Measurements from ENCODE around the gene VMAC. TPM values are rescaled to one million over a fixed set of nuclear protein-coding genes. Genes with fewer than 3 reads are reported as not detected.

The VMAC gene
- total and polyA plus RNA-seq, 2 of the 13 experiments (the other 11 are each of a cell fraction or from before 2014, with no cell fraction given), result 2.4 TPM

GRCh38 chr19:5904352-5905113 lies at the start of gene VMAC (continued):
- TF ChIP-seq HIVEP1 (CRISPR knock-in tag; IDR thresholded peaks at IDR 0.05), result no peak
- TF ChIP-seq CCDC6 (CRISPR knock-in tag; IDR thresholded peaks at IDR 0.05), result peak; percentile 35; the same call in 1 of the 2 replicates
- TF ChIP-seq DDIT3 (CRISPR knock-in tag; IDR thresholded peaks at IDR 0.05), result no peak
- no peak for TF ChIP-seq MLXIP (CRISPR knock-in tag; IDR thresholded peaks at IDR 0.05; ENCODE audit: borderline replicate concordance)
- no peak for TF ChIP-seq PCBP1 (IDR thresholded peaks at IDR 0.05; ENCODE audit: borderline replicate concordance, low read depth, low read length)
- TF ChIP-seq ZNF891 (CRISPR knock-in tag; IDR thresholded peaks at IDR 0.05), result no peak
- peak; percentile 64; the same call in 1 of the 2 replicates for TF ChIP-seq NRL (CRISPR knock-in tag; IDR thresholded peaks at IDR 0.05; ENCODE audit: borderline replicate concordance)
- TF ChIP-seq FIP1L1 (IDR thresholded peaks at IDR 0.05; ENCODE audit: borderline replicate concordance, insufficient read depth, low read depth, low read length), result no peak
- no peak for TF ChIP-seq ATF7 (IDR thresholded peaks at IDR 0.05)
- 0 out of 2 replicates have a peak, but pooled peaks have one; percentile 35 for TF ChIP-seq ATF7 (CRISPR knock-in tag; IDR thresholded peaks at IDR 0.05)
- no peak for TF ChIP-seq HNF4A (CRISPR knock-in tag; IDR thresholded peaks at IDR 0.05)
- TF ChIP-seq KLF12 (CRISPR knock-in tag; IDR thresholded peaks at IDR 0.05; ENCODE audit: borderline replicate concordance), result no peak
- no peak for TF ChIP-seq RCOR2 (CRISPR knock-in tag; IDR thresholded peaks at IDR 0.05)
- TF ChIP-seq NFYC (CRISPR knock-in tag; IDR thresholded peaks at IDR 0.05), result peak; percentile 81
- no peak for TF ChIP-seq HES4 (CRISPR knock-in tag; IDR thresholded peaks at IDR 0.05; ENCODE audit: borderline replicate concordance)
- TF ChIP-seq TFDP1 (CRISPR knock-in tag; IDR thresholded peaks at IDR 0.05; ENCODE audit: borderline replicate concordance), result no peak; the same call in 1 of the 2 replicates
- TF ChIP-seq RBFOX2 (IDR thresholded peaks at IDR 0.05; ENCODE audit: low read depth, low read length), result peak; percentile 88
- no peak for TF ChIP-seq ZNF30 (CRISPR knock-in tag; IDR thresholded peaks at IDR 0.05)
- no peak for TF ChIP-seq ZNF460 (CRISPR knock-in tag; IDR thresholded peaks at IDR 0.05; ENCODE audit: borderline replicate concordance)
- TF ChIP-seq MAFG (CRISPR knock-in tag; IDR thresholded peaks at IDR 0.05), result no peak
- no peak for TF ChIP-seq ERF (CRISPR knock-in tag; IDR thresholded peaks at IDR 0.05)
- no peak for TF ChIP-seq ZNF232 (CRISPR knock-in tag; IDR thresholded peaks at IDR 0.05; ENCODE audit: borderline replicate concordance)
- TF ChIP-seq ZNF20 (CRISPR knock-in tag; IDR thresholded peaks at IDR 0.05), result no peak
